ENCODE data around the gene MACROH2A1.

DNA sequence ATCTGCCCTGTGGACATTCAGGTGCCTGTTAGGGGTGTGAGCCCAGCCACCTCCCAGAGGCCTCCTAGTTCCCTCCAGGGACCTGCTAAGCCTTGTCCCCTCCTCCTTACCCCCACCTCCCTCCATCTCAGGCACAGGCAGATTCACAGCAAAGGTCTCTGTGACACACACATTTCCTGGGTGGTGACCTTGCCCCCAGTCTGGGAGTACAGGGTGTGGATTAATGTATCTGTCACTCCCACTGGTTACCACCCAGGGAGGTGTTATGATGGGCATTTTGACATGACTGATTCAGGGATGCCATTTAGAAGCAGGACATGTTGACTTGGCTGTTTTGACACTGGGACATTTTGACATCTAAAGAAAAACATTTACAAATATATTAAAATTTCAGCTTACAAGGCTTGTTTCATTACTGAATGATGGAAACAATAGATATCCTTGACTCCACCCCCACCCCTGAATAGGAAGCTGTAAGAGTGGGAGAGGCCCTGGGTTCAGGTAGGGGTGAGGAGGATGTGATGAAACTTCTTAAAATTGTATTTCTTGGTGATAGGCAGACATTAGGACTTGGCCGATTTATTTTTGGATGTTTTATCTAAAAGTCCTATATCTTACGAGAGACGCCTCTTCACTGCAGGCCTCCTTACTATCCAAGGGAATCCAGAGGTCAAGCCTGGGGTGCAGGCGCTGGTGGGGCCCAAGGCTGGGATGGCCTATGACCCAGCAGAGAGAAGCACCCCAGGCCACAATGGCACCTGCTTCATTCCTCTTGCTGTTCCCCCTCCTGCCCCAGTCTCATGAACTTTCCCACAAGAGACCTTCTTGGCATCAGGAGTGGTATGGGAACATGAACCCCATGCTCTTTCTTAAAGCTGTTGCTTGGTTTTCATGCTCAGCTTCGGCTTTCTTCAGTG is 101.9 kb downstream of the MACROH2A1 start:
- TF ChIP-seq POLR2AphosphoS5 (IDR thresholded peaks at IDR 0.05), result no peak
- TF ChIP-seq, protein P1, sequence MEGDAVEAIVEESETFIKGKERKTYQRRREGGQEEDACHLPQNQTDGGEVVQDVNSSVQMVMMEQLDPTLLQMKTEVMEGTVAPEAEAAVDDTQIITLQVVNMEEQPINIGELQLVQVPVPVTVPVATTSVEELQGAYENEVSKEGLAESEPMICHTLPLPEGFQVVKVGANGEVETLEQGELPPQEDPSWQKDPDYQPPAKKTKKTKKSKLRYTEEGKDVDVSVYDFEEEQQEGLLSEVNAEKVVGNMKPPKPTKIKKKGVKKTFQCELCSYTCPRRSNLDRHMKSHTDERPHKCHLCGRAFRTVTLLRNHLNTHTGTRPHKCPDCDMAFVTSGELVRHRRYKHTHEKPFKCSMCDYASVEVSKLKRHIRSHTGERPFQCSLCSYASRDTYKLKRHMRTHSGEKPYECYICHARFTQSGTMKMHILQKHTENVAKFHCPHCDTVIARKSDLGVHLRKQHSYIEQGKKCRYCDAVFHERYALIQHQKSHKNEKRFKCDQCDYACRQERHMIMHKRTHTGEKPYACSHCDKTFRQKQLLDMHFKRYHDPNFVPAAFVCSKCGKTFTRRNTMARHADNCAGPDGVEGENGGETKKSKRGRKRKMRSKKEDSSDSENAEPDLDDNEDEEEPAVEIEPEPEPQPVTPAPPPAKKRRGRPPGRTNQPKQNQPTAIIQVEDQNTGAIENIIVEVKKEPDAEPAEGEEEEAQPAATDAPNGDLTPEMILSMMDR (IDR thresholded peaks at IDR 0.05), result no peak
- TF ChIP-seq POLR2A (IDR thresholded peaks at IDR 0.05), result no peak
- TF ChIP-seq EP300 (IDR thresholded peaks at IDR 0.05), result no peak
